HG03108 (cell line): ENCODE results near the gene PYGO2.

Experiments
- ATAC-seq: cut with Tn5 transposase; IDR thresholded peaks from one replicate; pipeline ENCODE4 v1.9.1; 2021; ENCODE audit warnings: moderate library complexity; ENCODE audit not compliant: unreplicated experiment

PYGO2 gene

GRCh38 chr1:154961207-154962155 lies at the start of gene PYGO2:
Gene PYGO2 (minus strand): TSS chr1:154961782. CDS start chr1:154961576, 206 bp downstream.
- peak; percentile 65 for ATAC-seq

GRCh38 chr1:155011004-155011416 lies 49.4 kb upstream of the PYGO2 start:
- ATAC-seq: no peak

GRCh38 chr1:155010211-155010918 lies 48.8 kb upstream of the PYGO2 start:
- ATAC-seq: no peak

GRCh38 chr1:155009742-155010141 lies 48.2 kb upstream of the PYGO2 start:
- ATAC-seq: no peak

GRCh38 chr1:155009221-155009711 lies 47.7 kb upstream of the PYGO2 start:
- ATAC-seq: no peak

GRCh38 chr1:155008015-155008941 lies 46.7 kb upstream of the PYGO2 start:
- ATAC-seq: no peak

GRCh38 chr1:155007251-155007828 lies 45.8 kb upstream of the PYGO2 start:
- ATAC-seq: no peak

- ATAC-seq: no peak
Observed at GRCh38 chr1:155006601-155007101, 45.1 kb upstream of the PYGO2 start.

GRCh38 chr1:155005076-155006011 lies 43.8 kb upstream of the PYGO2 start:
- no peak for ATAC-seq

GRCh38 chr1:155004352-155005075 lies 42.9 kb upstream of the PYGO2 start:
- no peak for ATAC-seq

GRCh38 chr1:155003766-155004351 lies 42.3 kb upstream of the PYGO2 start:
- ATAC-seq: no peak

- no peak for ATAC-seq
Observed at GRCh38 chr1:155003227-155003765, 41.7 kb upstream of the PYGO2 start.

GRCh38 chr1:155002464-155003226 lies 41.1 kb upstream of the PYGO2 start, which contains the start of gene ZBTB7B:
Gene ZBTB7B (plus strand): TSS chr1:155002802. CDS start chr1:155014661, 11,859 bp downstream.
- ATAC-seq: no peak

GRCh38 chr1:155001675-155002463 lies 40.3 kb upstream of the PYGO2 start:
- ATAC-seq: peak; percentile 47

- no peak for ATAC-seq
Observed at GRCh38 chr1:155001425-155001674, 39.8 kb upstream of the PYGO2 start.

GRCh38 chr1:155000726-155001424 lies 39.3 kb upstream of the PYGO2 start:
- ATAC-seq: peak; percentile 41
